RWPE2 (cell line): Measurements from ENCODE around the gene UBB.
"Not testable (repeated sequence)": the region's sequence is repeated elsewhere in the genome, so short reads cannot be mapped to it uniquely, and the experiment has no call there.

Experiments used
- ATAC-seq: fragments of 200-7000 bp; cut with Tn5 transposase; 3 replicates; pipeline ENCODE4 v1.9.1; 2021; ENCODE audit warnings: low read depth
- DNase-seq: peaks from one replicate; pipeline ENCODE4 v3.0.0-alpha.2; 2020; ENCODE audit warnings: low spot score
- H3K27ac ChIP-seq: fragments of 450-650 bp; 2 replicates; pipeline ENCODE4 v1.5.1; 2017; ENCODE audit warnings: mild to moderate bottlenecking; ENCODE audit not compliant: poor library complexity, severe bottlenecking
- H3K27me3 ChIP-seq: fragments of 250-450 bp; sonication (Bioruptor Pico); 2 replicates; pipeline ENCODE4 v1.5.1; 2021; ENCODE audit warnings: mild to moderate bottlenecking, moderate library complexity; ENCODE audit not compliant: insufficient read depth, poor library complexity, severe bottlenecking
- H3K36me3 ChIP-seq: fragments of 250-450 bp; sonication (Bioruptor Pico); 2 replicates; pipeline ENCODE4 v1.5.1; 2020; ENCODE audit warnings: low read depth, mild to moderate bottlenecking, moderate library complexity
- H3K4me1 ChIP-seq: fragments of 250-450 bp; sonication (Bioruptor Pico); 2 replicates; pipeline ENCODE4 v1.5.1; 2021; ENCODE audit warnings: mild to moderate bottlenecking, moderate library complexity; ENCODE audit not compliant: insufficient read depth, poor library complexity, severe bottlenecking
- H3K4me3 ChIP-seq: fragments of 250-450 bp; sonication (Bioruptor Pico); 2 replicates; pipeline ENCODE4 v1.5.1; 2021; ENCODE audit warnings: mild to moderate bottlenecking, moderate library complexity; ENCODE audit not compliant: severe bottlenecking
- H3K9me3 ChIP-seq: fragments of 250-450 bp; sonication (Bioruptor Pico); 2 replicates; pipeline ENCODE4 v1.5.1; 2021; ENCODE audit warnings: mild to moderate bottlenecking, moderate library complexity; ENCODE audit not compliant: severe bottlenecking
- TF ChIP-seq, protein P1 (sequence below): fragments of 450-650 bp; IDR thresholded peaks from one replicate; pipeline ENCODE4 v1.5.1; 2017; ENCODE audit warnings: mild to moderate bottlenecking, moderate library complexity; ENCODE audit not compliant: poor library complexity, severe bottlenecking

The UBB gene

DNA sequence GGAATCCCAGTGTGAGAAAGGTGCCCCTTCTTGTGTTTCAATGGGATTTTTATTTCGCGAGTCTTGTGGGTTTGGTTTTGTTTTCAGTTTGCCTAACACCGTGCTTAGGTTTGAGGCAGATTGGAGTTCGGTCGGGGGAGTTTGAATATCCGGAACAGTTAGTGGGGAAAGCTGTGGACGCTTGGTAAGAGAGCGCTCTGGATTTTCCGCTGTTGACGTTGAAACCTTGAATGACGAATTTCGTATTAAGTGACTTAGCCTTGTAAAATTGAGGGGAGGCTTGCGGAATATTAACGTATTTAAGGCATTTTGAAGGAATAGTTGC is 567 bp downstream of the UBB start:
- Histone ChIP-seq H3K36me3 (peaks cover 15% of the 10 kb centered on the region), H3K4me3 (peak overlapping the region; percentile 68), H3K9me3 (no peaks in the 10 kb centered on the region), H3K27me3 (no peaks in the 10 kb centered on the region), H3K4me1 (peaks cover 32% of the 10 kb centered on the region), H3K27ac (peak overlapping the region; percentile 67)
- no peak for ATAC-seq
- no peak for DNase-seq
- TF ChIP-seq, protein P1, sequence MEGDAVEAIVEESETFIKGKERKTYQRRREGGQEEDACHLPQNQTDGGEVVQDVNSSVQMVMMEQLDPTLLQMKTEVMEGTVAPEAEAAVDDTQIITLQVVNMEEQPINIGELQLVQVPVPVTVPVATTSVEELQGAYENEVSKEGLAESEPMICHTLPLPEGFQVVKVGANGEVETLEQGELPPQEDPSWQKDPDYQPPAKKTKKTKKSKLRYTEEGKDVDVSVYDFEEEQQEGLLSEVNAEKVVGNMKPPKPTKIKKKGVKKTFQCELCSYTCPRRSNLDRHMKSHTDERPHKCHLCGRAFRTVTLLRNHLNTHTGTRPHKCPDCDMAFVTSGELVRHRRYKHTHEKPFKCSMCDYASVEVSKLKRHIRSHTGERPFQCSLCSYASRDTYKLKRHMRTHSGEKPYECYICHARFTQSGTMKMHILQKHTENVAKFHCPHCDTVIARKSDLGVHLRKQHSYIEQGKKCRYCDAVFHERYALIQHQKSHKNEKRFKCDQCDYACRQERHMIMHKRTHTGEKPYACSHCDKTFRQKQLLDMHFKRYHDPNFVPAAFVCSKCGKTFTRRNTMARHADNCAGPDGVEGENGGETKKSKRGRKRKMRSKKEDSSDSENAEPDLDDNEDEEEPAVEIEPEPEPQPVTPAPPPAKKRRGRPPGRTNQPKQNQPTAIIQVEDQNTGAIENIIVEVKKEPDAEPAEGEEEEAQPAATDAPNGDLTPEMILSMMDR, result no peak

DNA sequence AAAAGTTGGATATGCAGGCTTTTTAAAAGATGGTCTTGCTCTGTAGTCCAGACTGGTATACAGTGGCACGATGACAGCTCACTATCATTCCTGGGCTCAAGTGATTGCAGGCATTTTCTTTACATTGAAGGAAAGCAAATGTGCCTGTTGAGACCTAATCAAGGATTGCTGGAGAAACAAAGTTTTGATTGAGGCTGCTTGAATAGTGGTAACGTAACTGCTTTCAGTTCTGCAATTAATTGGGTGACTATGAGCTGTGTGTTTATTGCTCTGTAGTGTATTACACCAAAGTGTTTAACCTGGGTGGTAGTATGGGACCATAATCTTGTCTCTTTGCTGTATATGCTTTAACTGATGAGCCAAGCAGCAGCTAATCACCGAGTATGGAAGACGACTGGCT is 2.3 kb downstream of the UBB start:
- ATAC-seq (no peak), DNase-seq (no peak)
- peak overlapping the region; percentile 7 for H3K27ac ChIP-seq
- H3K4me1 ChIP-seq, result peaks cover 27% of the 10 kb centered on the region
- TF ChIP-seq, protein P1, result no peak
- H3K9me3 ChIP-seq, result no peaks in the 10 kb centered on the region
- H3K36me3 ChIP-seq, result peaks cover 15% of the 10 kb centered on the region
- H3K4me3 ChIP-seq, result no peak overlapping the region
- no peaks in the 10 kb centered on the region for H3K27me3 ChIP-seq

DNA sequence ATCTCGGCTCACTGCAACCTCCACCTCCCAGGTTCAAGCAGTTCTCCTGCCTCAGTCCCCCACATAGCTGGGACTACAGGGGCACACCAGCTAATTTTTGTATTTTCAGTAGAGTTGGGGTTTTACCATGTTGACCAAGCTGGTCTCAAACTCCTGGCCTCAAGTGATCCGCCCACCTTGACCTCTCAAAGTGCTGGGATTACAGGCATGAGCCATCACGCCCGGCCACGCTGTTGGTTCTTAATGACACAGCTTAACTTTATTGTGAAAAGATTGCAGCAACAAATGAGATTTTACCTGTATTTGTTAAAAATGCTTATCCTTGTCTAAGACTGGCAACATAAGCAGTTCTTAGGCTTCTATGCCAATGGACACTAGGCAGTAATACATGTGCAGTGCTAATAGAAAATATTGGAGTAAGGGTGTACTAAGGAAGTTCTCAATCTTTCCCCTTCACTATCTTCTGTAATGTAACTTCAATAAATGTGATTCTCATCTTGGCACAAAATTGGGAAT is 2.9 kb downstream of the UBB start:
- Histone ChIP-seq H3K4me1 (peaks cover 22% of the 10 kb centered on the region), H3K27ac (peak overlapping the region; percentile 7), H3K9me3 (no peaks in the 10 kb centered on the region), H3K36me3 (peaks cover 15% of the 10 kb centered on the region), H3K27me3 (no peaks in the 10 kb centered on the region), H3K4me3 (no peak overlapping the region)
- TF ChIP-seq, protein P1, result no peak
- no peak for DNase-seq
- no peak for ATAC-seq

DNA sequence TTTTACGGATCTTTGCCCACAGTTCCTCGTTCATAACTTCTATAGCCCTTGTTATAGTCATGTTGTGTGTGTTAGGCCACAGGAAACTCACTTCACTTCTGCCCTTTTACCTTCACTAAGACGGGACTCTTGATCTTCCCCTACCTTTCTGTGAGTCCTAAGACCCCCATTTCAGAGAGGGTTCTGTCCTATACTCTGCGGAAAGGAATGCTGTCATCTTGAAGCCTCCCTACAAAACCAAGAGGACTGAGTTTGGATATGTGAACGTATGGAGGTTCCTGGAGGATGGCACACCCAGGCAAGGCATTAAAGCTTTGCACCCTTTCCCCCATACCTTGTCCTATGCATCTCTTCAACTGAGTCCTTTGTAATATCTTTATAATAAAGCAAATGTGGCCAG is 3.7 kb downstream of the UBB start:
- DNase-seq, result no peak
- H3K27ac ChIP-seq, result peak overlapping the region; percentile 7
- H3K27me3 ChIP-seq, result no peaks in the 10 kb centered on the region
- H3K4me3 ChIP-seq, result no peak overlapping the region
- H3K36me3 ChIP-seq, result peaks cover 15% of the 10 kb centered on the region
- H3K9me3 ChIP-seq, result no peaks in the 10 kb centered on the region
- peaks cover 16% of the 10 kb centered on the region for H3K4me1 ChIP-seq
- ATAC-seq, result no peak
- TF ChIP-seq, protein P1, result no peak

DNA sequence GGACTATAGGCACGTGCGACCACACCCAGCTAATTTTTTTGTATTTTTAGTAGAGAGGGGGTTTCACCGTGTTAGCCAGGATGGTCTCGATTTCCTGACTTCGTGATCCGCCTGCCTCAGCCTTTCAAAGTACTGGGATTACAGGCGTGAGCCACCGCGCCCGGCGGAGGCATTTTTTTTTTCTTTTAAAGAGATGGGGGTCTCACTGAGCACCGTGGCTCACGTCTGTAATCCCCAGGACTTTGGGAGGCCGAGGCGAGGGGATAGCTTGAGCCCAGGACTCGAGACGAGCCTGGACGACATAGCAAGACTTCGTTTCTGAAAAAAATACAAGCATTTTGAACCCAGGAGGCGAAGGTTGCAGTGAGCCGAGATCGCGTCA is 5.2 kb downstream of the UBB start:
- peaks cover 16% of the 10 kb centered on the region for H3K4me1 ChIP-seq
- not testable (repeated sequence) for DNase-seq, H3K27me3 ChIP-seq, H3K4me3 ChIP-seq, ATAC-seq, H3K9me3 ChIP-seq
- H3K36me3 ChIP-seq, result peaks cover 15% of the 10 kb centered on the region
- H3K27ac ChIP-seq, result peak overlapping the region; percentile 40
